HAP-1 (cell line): Measurements from ENCODE around the gene PLA2G3.
A peak's percentile ranks its signal among the peaks of the same experiment; 100 is the strongest.

ENCODE experiments used
- DNase-seq, 2 experiments: peaks; one replicate each; pipeline ENCODE4 v3.0.0-alpha.2; 2016 to 2020; ENCODE audit warnings: low spot score in 2 of 2
- H3K27me3 ChIP-seq: fragments of 250-450 bp; sonication (Bioruptor Pico); 2 replicates; pipeline ENCODE4 v1.5.1; 2020; ENCODE audit warnings: low read depth, mild to moderate bottlenecking, moderate library complexity
- H3K36me3 ChIP-seq: fragments of 250-450 bp; sonication (Bioruptor Pico); replicated peaks from 2 replicates; pipeline ENCODE4 v1.5.1; 2020; ENCODE audit warnings: mild to moderate bottlenecking
- H3K4me1 ChIP-seq: fragments of 250-450 bp; sonication (Bioruptor Pico); 2 replicates; pipeline ENCODE4 v1.5.1; 2020; ENCODE audit warnings: mild to moderate bottlenecking
- H3K4me3 ChIP-seq: fragments of 250-450 bp; sonication (Bioruptor Pico); 2 replicates; pipeline ENCODE4 v1.5.1; 2020; ENCODE audit warnings: mild to moderate bottlenecking, moderate library complexity
- H3K9me3 ChIP-seq: fragments of 250-450 bp; sonication (Bioruptor Pico); 2 replicates; pipeline ENCODE4 v1.5.1; 2020; ENCODE audit warnings: mild to moderate bottlenecking, moderate library complexity
- in situ Hi-C: fragments of 300-500 bp; cut with MboI; formaldehyde crosslinking; loops from 3 replicates; pipeline ENCODE4 v1.14.3; 2020; ENCODE audit warnings: low sequenced_read_pairs, inconsistent platforms, mixed read lengths

Gene PLA2G3

GRCh38 chr22:31088233-31088986, 51.9 kb downstream of the PLA2G3 start:
- Histone ChIP-seq H3K9me3 (no peaks in the 10 kb centered on the region), H3K4me3 (no peak overlapping the region), H3K36me3 (peaks cover 8% of the 10 kb centered on the region), H3K27me3 (no peaks in the 10 kb centered on the region), H3K4me1 (peaks cover 5% of the 10 kb centered on the region)
- in situ Hi-C loops, result loop anchor here (10.0 kb wide), 1 partner anchor 144 kb away; no protein-coding TSS in a partner anchor
- DNase-seq, result no peak

GRCh38 chr22:31087744-31088215, 52.5 kb downstream of the PLA2G3 start:
- Histone ChIP-seq H3K4me1 (peaks cover 11% of the 10 kb centered on the region), H3K4me3 (no peak overlapping the region), H3K9me3 (no peaks in the 10 kb centered on the region), H3K36me3 (peaks cover 8% of the 10 kb centered on the region), H3K27me3 (no peaks in the 10 kb centered on the region)
- in situ Hi-C loops, result loop anchor here (10.0 kb wide), 1 partner anchor 143 kb away; no protein-coding TSS in a partner anchor
- DNase-seq, result no peak

GRCh38 chr22:31086703-31087330, 53.5 kb downstream of the PLA2G3 start:
- DNase-seq, result no peak
- Histone ChIP-seq H3K27me3 (no peaks in the 10 kb centered on the region), H3K4me1 (peaks cover 19% of the 10 kb centered on the region), H3K9me3 (no peaks in the 10 kb centered on the region), H3K36me3 (peaks cover 8% of the 10 kb centered on the region), H3K4me3 (no peak overlapping the region)
- in situ Hi-C loops, result loop anchor here (10.0 kb wide), 1 partner anchor 142 kb away; no protein-coding TSS in a partner anchor

- Histone ChIP-seq H3K4me3 (no peak overlapping the region), H3K4me1 (peaks cover 20% of the 10 kb centered on the region)
- in situ Hi-C loops, result loop anchor here (10.0 kb wide), 1 partner anchor 141 kb away; no protein-coding TSS in a partner anchor
These were observed 54.4 kb downstream of the PLA2G3 start for GRCh38 chr22:31085928-31086327.

GRCh38 chr22:31085493-31085824, 54.8 kb downstream of the PLA2G3 start:
- in situ Hi-C loops, result loop anchor here (10.0 kb wide), 1 partner anchor 141 kb away; no protein-coding TSS in a partner anchor
- Histone ChIP-seq H3K4me3 (peak overlapping the region; percentile 76), H3K27me3 (no peaks in the 10 kb centered on the region), H3K4me1 (peaks cover 21% of the 10 kb centered on the region), H3K36me3 (peaks cover 8% of the 10 kb centered on the region), H3K9me3 (no peaks in the 10 kb centered on the region)
- peak; percentile 36 to 67 for DNase-seq

More at GRCh38 chr22:31085928-31086327, 54.4 kb downstream of the PLA2G3 start:
- H3K36me3 ChIP-seq, result peaks cover 8% of the 10 kb centered on the region
- H3K27me3 ChIP-seq, result no peaks in the 10 kb centered on the region
- no peaks in the 10 kb centered on the region for H3K9me3 ChIP-seq
- DNase-seq, result no peak

- Histone ChIP-seq H3K4me3 (peak overlapping the region; percentile 76), H3K27me3 (no peaks in the 10 kb centered on the region), H3K36me3 (peaks cover 8% of the 10 kb centered on the region), H3K4me1 (peaks cover 22% of the 10 kb centered on the region), H3K9me3 (no peaks in the 10 kb centered on the region)
- DNase-seq, result peak; percentile 63 to 89
- in situ Hi-C loops, result loop anchor here (10.0 kb wide), 1 partner anchor 140 kb away; no protein-coding TSS in a partner anchor
These were observed 55.4 kb downstream of the PLA2G3 start for GRCh38 chr22:31084811-31085492.
